GM21360 (cell line): ENCODE data around the gene PNPLA1.
A peak's percentile ranks its signal among the peaks of the same experiment; 100 is the strongest.

Source experiments
- ATAC-seq: cut with Tn5 transposase; IDR thresholded peaks from one replicate; pipeline ENCODE4 v1.9.1; 2021; ENCODE audit warnings: mild to moderate bottlenecking, moderate library complexity; ENCODE audit not compliant: unreplicated experiment

Gene PNPLA1, protein sequence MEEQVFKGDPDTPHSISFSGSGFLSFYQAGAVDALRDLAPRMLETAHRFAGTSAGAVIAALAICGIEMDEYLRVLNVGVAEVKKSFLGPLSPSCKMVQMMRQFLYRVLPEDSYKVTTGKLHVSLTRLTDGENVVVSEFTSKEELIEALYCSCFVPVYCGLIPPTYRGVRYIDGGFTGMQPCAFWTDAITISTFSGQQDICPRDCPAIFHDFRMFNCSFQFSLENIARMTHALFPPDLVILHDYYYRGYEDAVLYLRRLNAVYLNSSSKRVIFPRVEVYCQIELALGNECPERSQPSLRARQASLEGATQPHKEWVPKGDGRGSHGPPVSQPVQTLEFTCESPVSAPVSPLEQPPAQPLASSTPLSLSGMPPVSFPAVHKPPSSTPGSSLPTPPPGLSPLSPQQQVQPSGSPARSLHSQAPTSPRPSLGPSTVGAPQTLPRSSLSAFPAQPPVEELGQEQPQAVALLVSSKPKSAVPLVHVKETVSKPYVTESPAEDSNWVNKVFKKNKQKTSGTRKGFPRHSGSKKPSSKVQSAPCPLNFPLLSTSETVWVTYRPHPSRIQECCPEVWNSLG

DNA sequence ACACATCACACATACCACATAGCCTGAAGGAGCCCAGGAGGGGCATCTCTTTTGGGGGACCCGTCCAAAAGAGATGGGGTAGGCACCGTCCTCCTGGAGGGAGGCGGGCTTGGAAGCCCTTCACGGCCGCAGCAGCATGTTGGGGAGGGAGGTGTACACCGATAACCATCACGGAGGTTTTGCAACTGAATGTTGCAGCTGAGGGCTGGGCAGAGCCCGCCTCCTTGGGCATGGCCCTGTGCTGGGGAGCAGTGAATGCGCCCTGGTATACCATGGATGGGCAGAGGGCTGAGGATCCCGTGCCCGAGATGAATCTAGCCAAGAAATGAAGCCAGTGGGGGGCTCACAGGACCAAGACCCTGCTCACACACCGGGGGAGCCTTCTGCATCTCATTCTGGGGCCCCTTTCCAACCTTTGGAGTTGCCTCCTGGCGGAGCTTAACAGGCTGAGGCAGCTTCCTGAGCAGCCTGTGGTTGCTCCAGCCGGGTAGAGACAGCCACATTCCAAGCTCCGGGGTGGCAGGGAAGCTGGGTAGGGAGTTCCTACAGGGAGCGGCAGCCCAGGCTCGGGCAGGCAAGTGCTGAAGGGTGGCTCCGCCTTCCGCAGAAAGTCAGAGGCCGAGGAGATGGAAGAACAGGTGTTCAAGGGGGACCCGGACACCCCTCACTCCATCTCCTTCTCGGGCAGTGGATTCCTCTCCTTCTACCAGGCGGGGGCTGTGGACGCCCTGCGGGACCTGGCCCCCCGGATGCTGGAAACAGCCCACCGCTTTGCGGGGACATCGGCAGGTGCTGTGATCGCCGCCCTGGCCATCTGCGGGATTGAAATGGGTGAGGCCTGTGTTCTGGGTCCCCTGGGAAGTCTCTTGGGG is at the start of gene PNPLA1:
Gene PNPLA1 (plus strand): TSS at position 227 of the 872 bp plus-strand sequence. CDS start 400 bp downstream, at position 627.
- ATAC-seq: no peak

DNA sequence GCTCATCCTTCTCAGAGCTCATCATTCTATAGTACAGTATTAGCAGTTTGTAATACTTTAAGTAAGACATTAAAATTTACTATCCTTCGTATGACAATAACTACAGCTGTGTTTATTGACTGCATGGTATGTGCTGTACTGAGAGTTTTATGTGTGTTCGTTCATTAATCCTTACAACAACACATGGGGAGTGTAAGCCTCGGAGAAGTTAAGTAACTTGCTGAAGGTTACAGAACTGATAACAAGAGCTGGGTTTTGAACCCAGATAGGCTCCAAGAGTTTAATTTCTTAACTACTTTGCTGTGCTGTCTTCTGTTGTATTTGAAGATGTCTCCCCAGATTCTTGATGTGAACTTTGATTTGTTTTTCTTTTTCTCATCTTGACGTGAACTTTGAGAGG is 49.6 kb upstream of the PNPLA1 start:
- ATAC-seq: no peak

DNA sequence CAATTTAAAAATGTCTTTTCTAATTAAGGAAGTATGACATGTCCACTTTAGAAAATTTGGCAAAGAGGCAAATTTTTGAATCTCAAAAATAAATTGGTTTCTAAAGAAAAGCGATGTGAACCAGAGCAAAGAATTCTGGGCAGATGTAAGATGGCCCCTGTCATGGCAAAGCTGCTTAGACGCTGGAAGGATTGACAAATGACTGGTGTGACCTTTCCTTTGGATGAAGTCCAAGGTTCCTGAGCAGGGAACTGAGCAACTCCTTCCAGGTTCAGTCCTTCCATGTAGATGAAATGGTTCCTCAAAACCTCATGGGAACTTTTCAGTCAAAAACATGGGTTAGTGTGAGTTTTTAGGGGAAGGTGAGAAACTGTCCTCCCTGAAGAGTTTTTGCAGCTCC is 48.2 kb upstream of the PNPLA1 start:
- ATAC-seq: no peak

DNA sequence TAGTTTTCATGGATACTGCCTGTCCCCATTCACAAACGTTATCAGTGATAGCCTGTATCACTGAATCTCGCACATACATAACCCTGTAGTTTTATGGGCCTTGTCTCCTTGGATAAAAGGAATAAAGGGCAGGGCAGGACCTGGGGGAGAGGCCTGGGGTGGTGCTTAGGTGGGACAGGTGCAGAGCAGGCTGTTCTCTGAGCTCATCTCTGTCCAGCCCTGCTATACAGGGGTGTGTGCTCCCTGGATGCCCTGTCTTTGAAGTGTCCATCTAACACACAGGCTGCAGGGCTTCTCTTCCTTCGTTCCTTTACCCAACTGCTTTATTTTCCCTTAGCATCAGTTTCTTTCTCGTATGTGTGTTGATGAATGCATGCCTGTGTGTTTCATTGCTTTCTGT is 46.9 kb upstream of the PNPLA1 start:
- no peak for ATAC-seq

DNA sequence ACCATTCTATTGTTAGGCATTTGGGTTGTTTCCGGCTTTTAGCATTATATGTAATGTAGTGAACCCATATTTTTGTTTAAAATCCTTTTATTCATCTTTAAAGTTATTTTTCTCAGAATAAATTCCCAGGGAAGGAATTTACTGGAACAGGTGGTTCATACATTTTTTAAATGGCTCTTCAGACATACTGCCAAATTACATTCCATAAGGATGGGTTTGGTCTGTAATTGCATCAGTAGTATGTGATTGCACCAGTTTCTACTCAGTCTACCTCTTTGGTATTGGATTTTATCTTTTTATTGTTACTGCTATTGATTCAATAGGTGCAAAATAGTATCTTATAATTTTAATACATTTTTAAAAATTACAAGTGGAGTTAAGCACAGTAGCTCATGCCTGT is 46.2 kb upstream of the PNPLA1 start:
- no peak for ATAC-seq

DNA sequence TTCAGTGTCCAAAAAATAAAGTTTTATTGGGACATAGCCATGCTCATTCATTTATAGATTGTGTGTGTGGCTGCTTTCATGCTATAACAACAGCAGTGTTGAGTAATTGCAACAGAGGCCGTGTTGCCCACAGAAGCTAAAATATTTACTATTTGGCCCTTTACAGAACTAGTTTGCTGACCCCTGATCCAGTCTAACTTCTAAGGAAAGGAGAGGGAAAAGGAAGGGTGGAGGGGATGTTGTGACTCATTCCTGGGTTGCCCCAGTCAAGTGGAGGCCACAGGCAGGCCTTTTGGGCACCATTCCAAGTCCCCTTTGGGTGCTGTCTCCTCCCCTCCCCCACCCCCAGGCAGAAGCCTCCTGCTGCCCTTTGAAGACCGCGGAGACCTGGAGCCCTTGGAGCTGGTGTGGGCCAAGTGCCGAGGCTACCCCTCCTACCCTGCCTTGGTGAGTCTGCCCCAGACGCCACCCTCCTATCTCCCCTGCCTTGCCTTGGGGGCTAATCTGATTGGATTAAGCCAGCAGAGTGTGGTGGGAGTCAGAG is 44.9 kb upstream of the PNPLA1 start:
- ATAC-seq: no peak

DNA sequence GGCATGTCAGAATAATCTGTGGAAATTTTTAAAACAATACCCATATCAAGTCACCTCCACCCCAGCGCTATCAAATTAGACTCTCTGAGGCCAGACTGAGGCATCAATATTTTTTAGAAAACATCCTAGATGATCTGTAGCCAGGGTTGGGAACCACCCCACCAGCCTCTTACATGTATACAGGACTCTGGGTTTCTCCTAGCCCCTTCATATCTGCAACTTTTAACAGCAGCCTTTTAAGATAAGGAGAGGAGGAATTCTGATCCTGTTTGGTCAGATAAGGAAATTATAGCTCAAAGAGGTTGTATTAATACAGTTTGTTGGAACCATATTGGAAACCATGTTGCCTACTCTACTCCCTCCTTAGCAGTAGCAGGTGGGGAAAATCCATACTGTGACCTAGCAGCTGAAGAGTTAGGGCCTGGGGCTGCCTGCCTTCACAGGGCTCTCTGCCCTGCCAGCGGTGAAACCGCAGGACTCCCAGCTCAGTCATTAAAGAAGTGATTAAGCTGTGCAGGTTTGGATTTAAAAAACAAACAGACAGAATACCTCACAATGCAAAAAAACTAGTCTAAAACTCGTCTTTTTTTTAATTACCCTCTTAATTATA is 43.3 kb upstream of the PNPLA1 start:
- ATAC-seq: no peak

DNA sequence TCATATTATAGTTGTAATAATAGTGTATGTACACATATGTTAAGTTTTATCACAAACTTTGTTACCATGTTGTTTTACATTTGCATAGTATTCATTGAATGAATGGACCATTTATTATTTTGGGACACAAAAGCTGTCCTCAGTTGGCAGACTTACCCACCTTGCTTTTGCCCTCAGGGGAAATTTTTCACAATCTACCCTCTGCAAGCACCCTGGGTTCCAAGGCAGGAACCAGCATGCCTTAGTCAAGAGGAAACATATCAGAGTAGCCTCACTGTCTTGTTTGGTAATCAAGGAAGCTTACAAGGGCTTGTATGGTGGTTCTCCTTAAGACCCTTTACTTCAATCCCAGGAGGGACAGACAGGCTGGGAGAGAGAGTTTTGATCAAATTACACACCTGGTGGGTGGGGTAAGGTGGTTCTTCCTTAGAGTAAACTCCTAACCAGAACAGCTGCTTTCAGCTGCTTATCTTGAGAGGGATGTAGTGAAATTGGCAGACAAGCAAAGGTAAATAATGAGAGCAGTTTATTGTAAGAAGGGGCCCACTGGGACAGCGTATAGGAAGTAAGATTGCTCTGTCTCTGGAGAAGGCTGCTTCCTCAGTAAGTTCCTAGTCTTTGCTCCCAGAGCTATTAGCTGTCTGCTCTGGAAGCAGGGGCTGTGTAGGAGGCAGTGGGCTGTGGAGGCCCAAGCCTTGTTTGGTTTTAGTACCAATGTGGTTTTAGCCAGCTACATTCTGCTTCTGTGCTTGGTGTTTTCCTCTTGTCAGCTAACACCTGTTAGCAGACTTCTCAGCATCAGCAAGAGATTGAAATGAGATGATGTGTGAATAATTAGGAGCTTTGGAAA is 42.3 kb upstream of the PNPLA1 start:
- no peak for ATAC-seq

DNA sequence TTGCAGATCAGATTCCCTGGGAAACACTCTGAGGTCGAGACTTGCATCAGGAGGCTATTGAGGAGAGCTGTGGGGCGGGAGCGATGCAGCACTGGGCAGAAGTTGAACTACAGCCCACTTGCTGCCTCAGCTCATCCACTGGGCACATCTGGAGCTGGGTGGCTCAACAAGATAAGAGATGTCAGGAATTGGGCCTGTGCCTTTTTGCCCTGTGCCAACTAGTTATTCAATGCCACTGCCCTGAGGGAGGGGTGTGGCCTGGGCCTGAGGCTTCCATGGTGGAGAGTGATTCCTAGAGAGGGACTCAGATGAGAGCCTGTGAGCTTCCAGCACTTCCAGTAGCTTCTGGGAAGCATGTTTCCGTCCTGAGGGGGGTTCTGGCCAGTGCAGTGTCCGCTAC is 40.6 kb upstream of the PNPLA1 start:
- ATAC-seq: no peak

DNA sequence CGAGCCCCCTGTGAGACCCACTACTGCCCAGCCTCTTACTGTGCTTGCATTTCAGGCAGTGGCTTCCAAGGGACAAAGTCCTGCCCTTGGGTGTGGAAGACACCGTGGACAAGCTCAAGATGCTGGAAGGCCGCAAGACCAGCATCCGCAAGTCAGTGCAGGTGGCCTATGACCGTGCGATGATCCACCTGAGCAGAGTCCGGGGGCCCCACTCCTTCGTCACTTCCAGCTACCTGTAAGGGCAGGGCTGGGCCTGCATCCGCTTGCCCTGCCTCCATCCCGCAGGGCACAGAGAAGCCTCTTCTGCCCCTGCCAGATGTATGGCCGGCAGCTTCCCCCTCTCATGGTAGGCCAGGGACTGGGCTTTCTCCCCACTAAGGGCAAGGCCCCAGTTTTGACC is 39.5 kb upstream of the PNPLA1 start:
- no peak for ATAC-seq

DNA sequence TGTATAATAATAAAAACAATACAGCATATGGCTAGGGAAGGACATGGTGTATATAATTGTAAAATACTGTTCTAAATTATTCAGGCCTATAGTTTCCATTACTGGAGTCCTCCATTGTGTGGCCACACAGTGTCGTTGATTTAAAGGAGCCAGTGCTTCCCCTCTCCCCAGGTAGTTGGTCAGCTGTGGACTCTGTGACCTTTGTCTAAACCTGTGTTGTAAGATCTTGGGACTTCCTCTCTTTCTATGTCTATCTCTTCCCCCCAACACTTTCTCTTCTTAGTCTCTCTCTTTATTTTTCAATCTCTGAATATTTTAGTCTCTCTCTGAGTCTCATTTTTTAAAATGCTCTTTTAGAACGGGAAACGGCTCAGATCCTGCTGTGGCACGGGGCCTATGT is 37.7 kb upstream of the PNPLA1 start:
- no peak for ATAC-seq

DNA sequence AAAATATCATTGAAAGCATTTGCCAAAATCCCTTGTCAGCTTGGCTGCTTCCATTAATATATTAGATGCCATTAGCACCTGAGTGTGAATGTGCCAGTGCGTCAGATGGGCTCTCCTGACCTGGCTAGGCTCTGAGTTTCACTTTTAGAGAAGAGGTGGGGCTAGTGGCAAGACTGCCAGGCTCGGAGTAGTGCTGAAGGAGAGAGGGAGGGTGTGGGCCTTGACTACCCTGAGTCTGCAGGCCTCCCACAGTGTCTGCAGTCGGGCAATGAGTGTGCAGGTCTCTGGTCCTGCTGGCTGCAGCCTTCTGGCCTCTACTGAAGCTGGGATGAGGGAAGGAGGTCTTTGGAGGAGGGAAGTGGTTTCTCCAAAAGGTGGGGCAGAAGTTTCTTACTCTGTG is 34.6 kb upstream of the PNPLA1 start:
- no peak for ATAC-seq

DNA sequence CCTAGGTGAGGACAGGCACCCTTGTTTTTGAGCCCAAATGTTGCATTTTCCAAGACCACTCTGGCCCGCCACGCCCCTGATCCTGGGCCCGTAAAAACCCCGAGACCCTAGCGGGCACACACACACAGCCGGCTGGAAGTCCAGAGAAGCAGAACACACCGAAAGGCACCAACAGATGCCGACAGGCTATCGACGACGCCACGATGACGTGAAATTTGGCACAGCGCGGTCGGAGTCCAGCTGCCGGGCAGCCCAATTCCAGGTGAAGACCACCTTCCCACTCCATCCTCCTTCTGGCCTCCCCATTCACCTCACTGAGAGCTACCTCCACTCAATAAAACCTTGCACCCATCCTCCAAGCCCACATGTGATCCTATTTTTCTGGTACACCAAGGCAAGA is 34.0 kb upstream of the PNPLA1 start:
- no peak for ATAC-seq

DNA sequence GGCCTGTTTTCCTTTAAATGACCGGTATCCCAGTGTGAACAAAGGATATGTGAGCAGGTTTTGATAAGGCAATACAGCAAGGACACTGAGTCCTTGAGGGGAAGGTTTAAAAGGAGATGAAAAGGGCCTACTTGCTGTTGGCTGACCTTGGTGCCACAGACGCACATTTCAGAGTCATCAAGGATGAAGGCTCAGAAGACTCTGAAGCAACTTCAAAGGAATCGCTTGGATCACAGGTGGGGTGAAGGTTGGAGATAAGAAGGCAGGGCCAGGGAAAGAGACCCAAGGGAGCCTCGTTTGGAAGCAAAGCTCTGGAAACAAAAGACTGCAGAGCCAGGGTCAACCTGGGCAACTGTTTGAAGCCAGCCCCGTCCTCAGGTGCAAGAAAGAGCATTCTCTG is 30.1 kb upstream of the PNPLA1 start:
- ATAC-seq: no peak

DNA sequence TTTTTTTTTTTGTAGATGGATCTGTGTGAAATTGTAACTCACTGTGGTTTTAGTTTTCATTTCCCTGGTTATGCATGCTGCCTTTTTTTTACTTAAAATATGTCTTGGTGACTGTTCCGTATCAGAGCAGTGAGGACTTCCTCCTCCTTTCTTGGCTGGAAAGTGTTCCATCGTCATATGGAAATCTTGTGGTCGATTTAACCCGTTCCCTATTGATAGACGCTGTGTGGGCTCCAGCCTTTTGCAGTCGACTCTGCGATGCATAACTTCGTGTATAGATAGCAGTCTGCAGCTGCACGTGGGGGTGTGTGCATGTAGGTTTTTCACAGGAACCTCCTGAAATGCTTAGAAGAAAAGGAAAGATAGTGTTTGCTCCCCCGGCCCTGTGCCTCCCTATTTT is 28.1 kb upstream of the PNPLA1 start:
- ATAC-seq: peak; percentile 75

DNA sequence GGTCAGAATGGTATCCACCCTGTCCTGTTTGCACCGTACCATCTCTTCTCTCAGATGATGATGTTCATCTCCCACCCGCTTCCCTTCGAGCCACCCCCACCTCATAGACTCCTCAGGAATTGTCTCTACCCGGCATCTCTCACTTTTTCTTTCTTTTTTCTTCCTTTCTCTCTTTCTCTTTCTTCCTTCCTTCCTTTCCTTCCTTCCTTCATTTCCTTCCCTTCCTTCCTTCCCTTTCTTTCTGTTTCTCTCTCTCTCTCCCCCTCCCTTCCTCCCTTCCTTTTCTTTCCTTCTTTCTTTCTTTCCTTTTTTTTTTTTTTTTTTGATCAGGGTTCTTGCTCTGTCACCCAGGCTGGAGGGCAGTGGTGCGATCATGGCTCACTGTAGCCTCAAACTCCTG is 27.7 kb upstream of the PNPLA1 start:
- ATAC-seq: no peak

DNA sequence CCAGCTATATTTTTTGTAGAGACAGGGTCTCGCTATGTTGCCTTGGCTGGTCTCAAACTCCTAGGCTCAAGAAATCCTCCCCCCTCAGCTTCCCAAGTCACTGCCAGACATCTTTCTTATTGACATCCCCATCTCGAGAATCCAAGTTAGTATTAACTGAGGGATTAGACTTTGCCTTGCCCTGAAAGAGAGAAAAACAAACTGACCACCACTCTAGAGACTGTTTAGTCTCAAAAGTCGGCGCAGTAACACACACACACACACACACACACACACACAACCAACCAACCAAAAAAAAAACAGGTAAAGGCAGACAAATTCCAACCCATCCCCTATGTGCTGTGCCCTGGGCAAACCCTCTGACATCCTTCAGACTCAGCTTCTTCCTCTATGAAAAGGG is 27.2 kb upstream of the PNPLA1 start:
- ATAC-seq: no peak

DNA sequence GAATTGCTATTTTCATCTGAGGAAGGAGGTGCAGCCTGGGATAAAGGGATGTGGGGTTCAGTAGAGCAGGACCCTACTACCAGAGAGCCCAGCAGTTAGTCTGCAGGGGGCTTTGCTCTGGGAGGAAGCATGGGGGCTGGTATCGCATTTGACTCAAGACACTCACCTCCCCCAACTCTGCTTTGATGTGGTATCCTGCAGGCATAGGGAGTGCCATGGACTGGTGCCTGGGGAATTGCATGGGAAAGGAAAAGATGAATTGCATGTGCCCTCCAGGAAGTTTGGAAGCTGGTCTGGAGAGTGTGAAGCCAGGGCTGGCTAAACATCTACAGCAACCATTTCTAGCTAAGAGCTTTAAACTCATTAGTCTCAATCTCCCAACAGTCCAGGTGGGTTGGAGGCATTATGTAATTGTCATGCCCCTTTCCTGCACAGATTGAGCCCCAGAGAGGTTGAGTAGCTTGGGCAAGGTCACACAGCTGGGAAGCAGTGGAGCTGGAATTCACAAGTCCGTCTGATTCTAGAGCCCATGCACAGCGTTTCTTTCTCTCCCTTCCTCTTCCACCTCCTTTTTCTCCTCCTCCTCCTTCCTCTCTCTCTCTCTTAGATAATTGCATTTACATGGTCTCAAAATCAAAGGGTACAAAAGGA is 26.2 kb upstream of the PNPLA1 start:
- no peak for ATAC-seq

DNA sequence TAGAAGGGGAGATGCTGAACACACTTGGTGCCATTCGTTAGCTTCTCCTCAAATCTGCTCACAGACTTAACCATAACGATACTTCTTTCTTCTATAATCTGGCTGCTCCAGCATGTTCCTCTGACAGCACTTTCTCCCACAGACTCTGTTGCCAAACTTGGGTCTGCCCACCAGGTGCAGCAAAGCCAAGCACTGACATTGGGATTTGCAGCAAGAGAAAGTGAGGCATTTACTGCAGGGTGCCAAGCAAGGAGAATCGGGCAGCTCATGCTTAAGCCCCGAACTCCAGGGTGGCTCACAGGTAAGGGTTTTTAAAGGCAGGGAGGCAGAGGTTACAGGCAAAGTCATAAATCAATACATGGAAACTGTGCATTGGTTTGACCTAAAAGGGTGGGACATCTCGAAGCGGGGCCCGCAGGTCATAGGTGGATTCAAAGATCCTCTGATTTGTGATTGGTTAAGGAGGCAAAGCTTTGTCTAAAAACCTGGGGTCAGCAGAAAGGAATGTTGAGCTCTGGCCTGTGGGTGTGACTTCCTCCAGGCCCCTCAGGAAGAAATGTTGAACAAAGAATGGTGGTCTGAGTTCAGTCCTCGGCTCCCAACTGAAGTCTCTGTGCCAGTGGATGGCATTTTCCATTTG is 25.1 kb upstream of the PNPLA1 start:
- no peak for ATAC-seq
